GM12878 (cell line): ENCODE results near the gene GRIK3. TPM values are rescaled to one million over a fixed set of nuclear protein-coding genes. Genes with fewer than 3 reads are reported as not detected.

Experiments
- ATAC-seq: fragments of 200-7000 bp; cut with Tn5 transposase; 3 replicates; pipeline ENCODE4 v1.9.1; 2020; ENCODE audit warnings: mild to moderate bottlenecking, moderate library complexity
- BruUV-seq: library from RNA; stranded (reverse); fragments of 400-500 nt; replicated peaks from 2 replicates; lab custom pipeline; 2021; lab: Mats Ljungman, UMichigan
- CTCF ChIA-PET: fragments of 300-600 bp; sonication (Branson Sonifier 250); formaldehyde crosslinking; extraction: SDS; loops from one replicate; lab custom pipeline; 2021; ENCODE audit warnings: inconsistent platforms; lab: Yijun Ruan, JAX
- POLR2A ChIA-PET: fragments of 350-600 bp; formaldehyde crosslinking; extraction: SDS; loops from one replicate; lab custom pipeline; 2021; ENCODE audit warnings: inconsistent platforms; lab: Charles Lee
- RAD21 ChIA-PET: fragments of 300-600 bp; sonication (Branson Sonifier 250); formaldehyde crosslinking; loops from one replicate; lab custom pipeline; 2023; ENCODE audit warnings: antibody characterized with exemption; ENCODE audit not compliant: unreplicated experiment; lab: Charles Lee
- SMC1A ChIA-PET: fragments of 300-600 bp; sonication (Branson Sonifier 250); formaldehyde crosslinking; loops from one replicate; lab custom pipeline; 2023; ENCODE audit not compliant: unreplicated experiment, uncharacterized antibody; lab: Charles Lee
- DNase-seq: peaks from one replicate; pipeline ENCODE4 v3.0.0-alpha.2; 2011; ENCODE audit warnings: low read depth, low spot score
- FAIRE-seq: peaks from 3 replicates; lab custom pipeline; 2011; peaks lifted over from hg19 to GRCh38; lab: Jason Lieb, UNC
- H2AFZ ChIP-seq: 2 replicates; pipeline ENCODE4 v1.6.0; 2011; ENCODE audit warnings: low read depth, low read length, control low read depth; ENCODE audit not compliant: control insufficient read depth
- H3K27ac ChIP-seq: 2 replicates; pipeline ENCODE4 v1.5.1; 2011; ENCODE audit warnings: control low read depth; ENCODE audit not compliant: control insufficient read depth, insufficient read depth
- H3K27me3 ChIP-seq, 2 experiments: replicated peaks in 1 of 2; 2 replicates each; pipeline versions ENCODE4 v1.6.0 to v1.6.1; 2011; ENCODE audit warnings: low read length in 1 of 2; ENCODE audit not compliant: control insufficient read depth in 2 of 2, insufficient read depth in 2 of 2
- H3K36me3 ChIP-seq, 2 experiments: 2 replicates each; pipeline ENCODE4 v1.5.1; 2011; ENCODE audit warnings: low read length in 1 of 2; ENCODE audit not compliant: control insufficient read depth in 2 of 2, insufficient read depth in 2 of 2
- H3K4me1 ChIP-seq: 2 replicates; pipeline ENCODE4 v1.6.1; 2011; ENCODE audit warnings: mild to moderate bottlenecking, low read length, moderate library complexity, mixed read lengths; ENCODE audit not compliant: control insufficient read depth, insufficient read depth
- H3K4me2 ChIP-seq: 2 replicates; pipeline ENCODE4 v1.6.0; 2011; ENCODE audit warnings: control low read depth; ENCODE audit not compliant: control insufficient read depth, insufficient read depth
- H3K4me3 ChIP-seq: fragments of 200-600 bp; sonication (generic); 2 replicates; pipeline ENCODE4 v1.5.1; 2016
- H3K79me2 ChIP-seq: 2 replicates; pipeline ENCODE4 v1.6.0; 2011; ENCODE audit warnings: low read length; ENCODE audit not compliant: control insufficient read depth, insufficient read depth
- H3K9ac ChIP-seq: 2 replicates; pipeline ENCODE4 v1.8.0; 2011; ENCODE audit warnings: low read length, control low read depth, mixed read lengths; ENCODE audit not compliant: control insufficient read depth, insufficient read depth
- H3K9me3 ChIP-seq: replicated peaks from 3 replicates; pipeline ENCODE4 v1.5.1; 2011; ENCODE audit warnings: mild to moderate bottlenecking, low read length; ENCODE audit not compliant: control insufficient read depth, insufficient read depth
- H4K20me1 ChIP-seq: 2 replicates; pipeline ENCODE4 v1.6.0; 2011; ENCODE audit not compliant: control insufficient read depth, insufficient read depth
- ASH2L ChIP-seq: fragments of 300-600, 200-600 bp; sonication (generic); IDR thresholded peaks from 2 replicates; pipeline ENCODE4 v1.6.1; 2017; ENCODE audit warnings: low read depth, mild to moderate bottlenecking, borderline replicate concordance
- ATF7 ChIP-seq: fragments of 450-650 bp; IDR thresholded peaks from 2 replicates; pipeline ENCODE4 v1.6.1; 2016; ENCODE audit warnings: low read depth, mild to moderate bottlenecking
- FOXK2 ChIP-seq: fragments of 450-650 bp; IDR thresholded peaks from 2 replicates; pipeline ENCODE4 v1.6.1; 2017; ENCODE audit warnings: mild to moderate bottlenecking, moderate library complexity
- IRF4 ChIP-seq: IDR thresholded peaks from 2 replicates; pipeline ENCODE4 v1.6.1; 2011; ENCODE audit warnings: low read depth, low read length
- RB1 ChIP-seq: fragments of 450-650 bp; formaldehyde crosslinking; IDR thresholded peaks from 2 replicates; pipeline ENCODE4 v1.6.1; 2017; ENCODE audit warnings: mild to moderate bottlenecking, borderline replicate concordance
- RUNX3 ChIP-seq: IDR thresholded peaks from 2 replicates; pipeline ENCODE4 v1.6.1; 2012; ENCODE audit warnings: low read length, inconsistent platforms
- SRF ChIP-seq, 2 experiments: IDR thresholded peaks; 2 replicates each; pipeline ENCODE4 v1.6.1; 2011; ENCODE audit warnings: low read depth in 2 of 2, low read length in 2 of 2, mild to moderate bottlenecking in 1 of 2, moderate library complexity in 1 of 2
- SUZ12 ChIP-seq: fragments of 200-600 bp; sonication (generic); IDR thresholded peaks from one replicate; pipeline ENCODE4 v1.6.1; 2018; ENCODE audit warnings: antibody characterized with exemption, mild to moderate bottlenecking; ENCODE audit not compliant: unreplicated experiment
- TBL1XR1 ChIP-seq: IDR thresholded peaks from 2 replicates; pipeline ENCODE4 v1.6.1; 2012; ENCODE audit warnings: low read depth, low read length, improper control_type of control experiment
- WGBS: methylation state at CpG from one replicate; pipeline ENCODE4 v1.1.6; 2016; ENCODE audit warnings: low lambda C conversion rate; ENCODE audit not compliant: insufficient replicate concordance, insufficient coverage; ENCODE audit errors: missing lambda C conversion rate; 5-methylcytosine and 5-hydroxymethylcytosine counted together
- in situ Hi-C: fragments of 300-500 bp; cut with MboI; formaldehyde crosslinking; loops from 9 replicates; pipeline ENCODE4 v1.14.3; 2018; ENCODE audit warnings: mixed read lengths
- intact Hi-C: fragments of 100-400 bp; cut with micrococcal nuclease; formaldehyde crosslinking; loops from one replicate; pipeline ENCODE4 v1.14.2; 2022; ENCODE audit not compliant: unreplicated experiment
- polyA plus RNA-seq, 11 experiments: library from polyadenylated mRNA; depleted of rRNA in 4 of 11; unstranded in 6 of 11; stranded (reverse) in 5 of 11; fragments of >200 nt; fragmentation: Nextera tagmentation in 4 of 11; fragmentation: Illumina TruSeq in 1 of 11; extraction: Ambion mirVana in 4 of 11; extraction: Trizol in 1 of 11; gene quantifications; 1 replicate in 1 of 11; 2 replicates in 10 of 11; pipeline versions ENCODE4 v1.2.1 to v1.2.3, GENCODE V29; 2011 to 2016; ENCODE audit warnings: inconsistent platforms in 2 of 11, missing spikeins in 2 of 11, low read depth in 1 of 11
- total RNA-seq, 4 experiments: library from RNA; depleted of rRNA in 3 of 4; stranded (reverse); fragments of >200 nt in 3 of 4; fragmentation: Illumina TruSeq in 1 of 4; extraction: Trizol in 1 of 4; gene quantifications; 2 replicates each; pipeline versions ENCODE4 v1.2.1 to v1.2.3, GENCODE V29; 2013 to 2021
- TF ChIP-seq, protein P1 (sequence below): fragments of 450-650 bp; IDR thresholded peaks from 2 replicates; pipeline ENCODE4 v1.6.1; 2014; ENCODE audit warnings: mild to moderate bottlenecking
- TF ChIP-seq, protein P2 (sequence below): fragments of 450-650 bp; IDR thresholded peaks from 2 replicates; pipeline ENCODE4 v1.6.1; 2016; ENCODE audit warnings: mild to moderate bottlenecking
- TF ChIP-seq, protein P3 (sequence below): IDR thresholded peaks from 2 replicates; pipeline ENCODE4 v1.6.1; 2011; ENCODE audit warnings: borderline replicate concordance, low read depth, mild to moderate bottlenecking, moderate library complexity, mixed read lengths, low read length; ENCODE audit not compliant: insufficient read depth; ENCODE audit errors: extremely low read length

GRIK3 gene
- total and polyA plus RNA-seq, 10 of the 15 experiments (the other 5 are each of a cell fraction or from before 2014, with no cell fraction given): not detected

DNA sequence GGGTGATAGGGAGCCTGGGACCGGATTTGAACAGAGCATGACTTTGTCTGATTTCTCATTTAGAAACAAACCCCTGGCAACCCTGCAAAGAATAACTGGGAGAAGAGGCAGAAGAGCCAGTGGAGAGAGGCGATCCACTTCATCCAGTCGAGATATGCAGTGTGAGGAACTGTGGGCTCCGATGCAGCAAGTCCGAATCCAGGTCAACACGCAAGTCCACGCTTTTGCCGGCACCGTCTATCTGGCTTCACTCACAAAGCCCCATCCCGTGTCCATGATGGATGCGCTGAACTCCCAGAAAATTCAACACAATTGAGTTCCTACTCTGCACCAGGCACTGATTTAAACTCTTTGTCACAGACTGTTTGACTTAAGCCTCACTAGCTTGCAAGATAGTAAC lies 191.3 kb downstream of the GRIK3 start (continued):
- TF ChIP-seq, protein P1, sequence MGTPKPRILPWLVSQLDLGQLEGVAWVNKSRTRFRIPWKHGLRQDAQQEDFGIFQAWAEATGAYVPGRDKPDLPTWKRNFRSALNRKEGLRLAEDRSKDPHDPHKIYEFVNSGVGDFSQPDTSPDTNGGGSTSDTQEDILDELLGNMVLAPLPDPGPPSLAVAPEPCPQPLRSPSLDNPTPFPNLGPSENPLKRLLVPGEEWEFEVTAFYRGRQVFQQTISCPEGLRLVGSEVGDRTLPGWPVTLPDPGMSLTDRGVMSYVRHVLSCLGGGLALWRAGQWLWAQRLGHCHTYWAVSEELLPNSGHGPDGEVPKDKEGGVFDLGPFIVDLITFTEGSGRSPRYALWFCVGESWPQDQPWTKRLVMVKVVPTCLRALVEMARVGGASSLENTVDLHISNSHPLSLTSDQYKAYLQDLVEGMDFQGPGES: no peak
- no peak for TF ChIP-seq RB1
- no peak for TF ChIP-seq RUNX3
- TF ChIP-seq ASH2L: no peak
- TF ChIP-seq, protein P2, sequence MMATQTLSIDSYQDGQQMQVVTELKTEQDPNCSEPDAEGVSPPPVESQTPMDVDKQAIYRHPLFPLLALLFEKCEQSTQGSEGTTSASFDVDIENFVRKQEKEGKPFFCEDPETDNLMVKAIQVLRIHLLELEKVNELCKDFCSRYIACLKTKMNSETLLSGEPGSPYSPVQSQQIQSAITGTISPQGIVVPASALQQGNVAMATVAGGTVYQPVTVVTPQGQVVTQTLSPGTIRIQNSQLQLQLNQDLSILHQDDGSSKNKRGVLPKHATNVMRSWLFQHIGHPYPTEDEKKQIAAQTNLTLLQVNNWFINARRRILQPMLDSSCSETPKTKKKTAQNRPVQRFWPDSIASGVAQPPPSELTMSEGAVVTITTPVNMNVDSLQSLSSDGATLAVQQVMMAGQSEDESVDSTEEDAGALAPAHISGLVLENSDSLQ: no peak

DNA sequence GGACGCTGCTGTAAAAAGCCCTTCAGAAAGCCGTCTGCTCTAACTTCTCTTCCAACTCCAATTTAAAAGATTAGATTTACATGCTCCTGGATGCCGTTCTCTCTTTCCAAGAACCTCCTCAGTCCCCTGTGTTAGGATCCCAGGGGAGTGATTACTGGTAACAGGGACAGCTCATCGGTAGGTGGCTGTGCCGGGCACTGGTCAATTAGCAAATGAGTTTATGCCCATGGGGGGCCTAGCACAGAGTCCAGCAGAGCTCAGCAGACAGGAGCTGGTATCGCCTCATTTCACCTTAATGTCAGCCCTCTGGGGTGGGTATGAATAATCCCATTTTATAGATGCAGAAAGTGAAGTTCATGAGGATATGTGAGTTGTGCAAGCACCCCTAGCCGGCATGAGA lies 191.9 kb downstream of the GRIK3 start:
- Histone ChIP-seq H3K27me3 (no peaks in the 10 kb centered on the region; a peak in 1 of 4 replicates), H3K27ac (no peak overlapping the region), H3K4me1 (no peaks in the 10 kb centered on the region), H3K4me2 (no peak overlapping the region), H4K20me1 (no peaks in the 10 kb centered on the region), H3K36me3 (no peaks in the 10 kb centered on the region), H2AFZ (no peak overlapping the region), H3K79me2 (no peaks in the 10 kb centered on the region), H3K4me3 (no peak overlapping the region), H3K9ac (no peak overlapping the region), H3K9me3 (no peaks in the 10 kb centered on the region)
- ATAC-seq: no peak
- 40% methylated on average over 7 of the region's 7 CpGs for WGBS
- CTCF ChIA-PET: no interaction called here
- in situ Hi-C loops (no loop called here), intact Hi-C loops (no loop called here)
- RAD21 ChIA-PET: no interaction called here
- POLR2A ChIA-PET: no interaction called here
- no peak for FAIRE-seq
- DNase-seq: no peak
- no peak for TF ChIP-seq FOXK2
- no peak for TF ChIP-seq TBL1XR1
- no peak for TF ChIP-seq SUZ12
- TF ChIP-seq, protein P3, sequence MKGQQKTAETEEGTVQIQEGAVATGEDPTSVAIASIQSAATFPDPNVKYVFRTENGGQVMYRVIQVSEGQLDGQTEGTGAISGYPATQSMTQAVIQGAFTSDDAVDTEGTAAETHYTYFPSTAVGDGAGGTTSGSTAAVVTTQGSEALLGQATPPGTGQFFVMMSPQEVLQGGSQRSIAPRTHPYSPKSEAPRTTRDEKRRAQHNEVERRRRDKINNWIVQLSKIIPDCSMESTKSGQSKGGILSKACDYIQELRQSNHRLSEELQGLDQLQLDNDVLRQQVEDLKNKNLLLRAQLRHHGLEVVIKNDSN: no peak
- no peak for TF ChIP-seq RB1
- TF ChIP-seq IRF4: no peak
- TF ChIP-seq SRF (IDR thresholded peaks at IDR 0.05; ENCODE audit: low read depth in 2 of 2, low read length in 2 of 2): no peak
- no peak for TF ChIP-seq ATF7
- SMC1A ChIA-PET: no interaction called here
- no TSS peak for BruUV-seq
